ENCODE data around the gene SIX3.

DNA sequence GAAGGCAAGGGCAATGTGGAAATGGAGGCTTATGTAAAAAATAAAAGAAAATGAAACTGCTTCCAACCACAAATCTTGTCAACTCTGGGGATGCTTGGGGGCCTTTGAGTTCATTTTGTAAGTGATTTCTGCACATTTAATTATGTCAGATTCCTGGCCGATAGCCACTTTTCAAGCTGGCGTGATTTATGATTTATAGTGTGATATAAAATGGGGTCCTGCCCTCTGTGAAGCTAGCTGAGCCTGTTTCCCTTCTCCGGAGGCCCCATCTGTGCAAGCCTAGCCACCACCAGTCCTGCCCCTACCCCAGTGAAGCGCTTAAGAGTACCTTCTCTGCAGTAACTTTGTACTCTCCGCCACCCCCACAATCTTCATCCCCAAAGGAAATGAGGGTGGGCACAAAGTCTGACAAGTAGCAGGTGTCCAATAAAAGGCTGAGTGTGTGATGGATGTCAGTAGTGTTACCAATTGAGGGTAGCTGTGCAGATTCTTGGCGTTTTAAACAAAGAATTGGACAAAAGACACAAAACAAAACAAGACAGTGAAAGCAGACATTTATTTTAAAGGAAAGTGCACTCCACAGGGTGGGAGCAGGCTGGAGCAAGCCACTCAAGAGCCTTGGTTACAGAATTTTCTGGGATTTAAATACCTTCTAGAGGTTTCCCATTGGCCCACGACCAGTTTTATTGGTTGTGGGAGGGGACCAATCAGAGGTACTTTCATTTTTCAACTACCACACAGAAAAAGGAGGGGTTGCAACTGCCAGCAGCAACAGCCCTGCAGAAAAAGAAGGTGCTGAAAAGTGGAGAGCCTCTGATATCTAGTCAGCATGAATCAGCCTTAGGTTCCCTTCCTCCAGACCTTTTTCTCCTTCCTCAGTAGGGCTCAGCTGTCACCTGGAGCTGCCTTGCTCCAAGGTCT lies 39.0 kb upstream of the SIX3 start:
- TF ChIP-seq MAZ (IDR thresholded peaks at IDR 0.05; ENCODE audit: borderline replicate concordance, low read depth, low read length) (no peak), EP300 (IDR thresholded peaks at IDR 0.05) (no peak), RFX5 (IDR thresholded peaks at IDR 0.05) (no peak), KDM1A (IDR thresholded peaks at IDR 0.05; ENCODE audit: low read depth) (no peak), FOSL2 (IDR thresholded peaks at IDR 0.05) (no peak), FOSL2 (CRISPR knock-in tag; IDR thresholded peaks at IDR 0.05) (no peak)
- TF ChIP-seq, protein P1, sequence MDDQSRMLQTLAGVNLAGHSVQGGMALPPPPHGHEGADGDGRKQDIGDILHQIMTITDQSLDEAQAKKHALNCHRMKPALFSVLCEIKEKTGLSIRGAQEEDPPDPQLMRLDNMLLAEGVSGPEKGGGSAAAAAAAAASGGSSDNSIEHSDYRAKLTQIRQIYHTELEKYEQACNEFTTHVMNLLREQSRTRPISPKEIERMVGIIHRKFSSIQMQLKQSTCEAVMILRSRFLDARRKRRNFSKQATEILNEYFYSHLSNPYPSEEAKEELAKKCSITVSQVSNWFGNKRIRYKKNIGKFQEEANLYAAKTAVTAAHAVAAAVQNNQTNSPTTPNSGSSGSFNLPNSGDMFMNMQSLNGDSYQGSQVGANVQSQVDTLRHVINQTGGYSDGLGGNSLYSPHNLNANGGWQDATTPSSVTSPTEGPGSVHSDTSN (IDR thresholded peaks at IDR 0.05) = no peak
- TF ChIP-seq, protein P2, sequence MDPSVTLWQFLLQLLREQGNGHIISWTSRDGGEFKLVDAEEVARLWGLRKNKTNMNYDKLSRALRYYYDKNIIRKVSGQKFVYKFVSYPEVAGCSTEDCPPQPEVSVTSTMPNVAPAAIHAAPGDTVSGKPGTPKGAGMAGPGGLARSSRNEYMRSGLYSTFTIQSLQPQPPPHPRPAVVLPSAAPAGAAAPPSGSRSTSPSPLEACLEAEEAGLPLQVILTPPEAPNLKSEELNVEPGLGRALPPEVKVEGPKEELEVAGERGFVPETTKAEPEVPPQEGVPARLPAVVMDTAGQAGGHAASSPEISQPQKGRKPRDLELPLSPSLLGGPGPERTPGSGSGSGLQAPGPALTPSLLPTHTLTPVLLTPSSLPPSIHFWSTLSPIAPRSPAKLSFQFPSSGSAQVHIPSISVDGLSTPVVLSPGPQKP (IDR thresholded peaks at IDR 0.05; ENCODE audit: low read depth, low read length) = no peak
- TF ChIP-seq, protein P3, sequence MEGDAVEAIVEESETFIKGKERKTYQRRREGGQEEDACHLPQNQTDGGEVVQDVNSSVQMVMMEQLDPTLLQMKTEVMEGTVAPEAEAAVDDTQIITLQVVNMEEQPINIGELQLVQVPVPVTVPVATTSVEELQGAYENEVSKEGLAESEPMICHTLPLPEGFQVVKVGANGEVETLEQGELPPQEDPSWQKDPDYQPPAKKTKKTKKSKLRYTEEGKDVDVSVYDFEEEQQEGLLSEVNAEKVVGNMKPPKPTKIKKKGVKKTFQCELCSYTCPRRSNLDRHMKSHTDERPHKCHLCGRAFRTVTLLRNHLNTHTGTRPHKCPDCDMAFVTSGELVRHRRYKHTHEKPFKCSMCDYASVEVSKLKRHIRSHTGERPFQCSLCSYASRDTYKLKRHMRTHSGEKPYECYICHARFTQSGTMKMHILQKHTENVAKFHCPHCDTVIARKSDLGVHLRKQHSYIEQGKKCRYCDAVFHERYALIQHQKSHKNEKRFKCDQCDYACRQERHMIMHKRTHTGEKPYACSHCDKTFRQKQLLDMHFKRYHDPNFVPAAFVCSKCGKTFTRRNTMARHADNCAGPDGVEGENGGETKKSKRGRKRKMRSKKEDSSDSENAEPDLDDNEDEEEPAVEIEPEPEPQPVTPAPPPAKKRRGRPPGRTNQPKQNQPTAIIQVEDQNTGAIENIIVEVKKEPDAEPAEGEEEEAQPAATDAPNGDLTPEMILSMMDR (IDR thresholded peaks at IDR 0.05) = no peak
- TF ChIP-seq, protein P4, sequence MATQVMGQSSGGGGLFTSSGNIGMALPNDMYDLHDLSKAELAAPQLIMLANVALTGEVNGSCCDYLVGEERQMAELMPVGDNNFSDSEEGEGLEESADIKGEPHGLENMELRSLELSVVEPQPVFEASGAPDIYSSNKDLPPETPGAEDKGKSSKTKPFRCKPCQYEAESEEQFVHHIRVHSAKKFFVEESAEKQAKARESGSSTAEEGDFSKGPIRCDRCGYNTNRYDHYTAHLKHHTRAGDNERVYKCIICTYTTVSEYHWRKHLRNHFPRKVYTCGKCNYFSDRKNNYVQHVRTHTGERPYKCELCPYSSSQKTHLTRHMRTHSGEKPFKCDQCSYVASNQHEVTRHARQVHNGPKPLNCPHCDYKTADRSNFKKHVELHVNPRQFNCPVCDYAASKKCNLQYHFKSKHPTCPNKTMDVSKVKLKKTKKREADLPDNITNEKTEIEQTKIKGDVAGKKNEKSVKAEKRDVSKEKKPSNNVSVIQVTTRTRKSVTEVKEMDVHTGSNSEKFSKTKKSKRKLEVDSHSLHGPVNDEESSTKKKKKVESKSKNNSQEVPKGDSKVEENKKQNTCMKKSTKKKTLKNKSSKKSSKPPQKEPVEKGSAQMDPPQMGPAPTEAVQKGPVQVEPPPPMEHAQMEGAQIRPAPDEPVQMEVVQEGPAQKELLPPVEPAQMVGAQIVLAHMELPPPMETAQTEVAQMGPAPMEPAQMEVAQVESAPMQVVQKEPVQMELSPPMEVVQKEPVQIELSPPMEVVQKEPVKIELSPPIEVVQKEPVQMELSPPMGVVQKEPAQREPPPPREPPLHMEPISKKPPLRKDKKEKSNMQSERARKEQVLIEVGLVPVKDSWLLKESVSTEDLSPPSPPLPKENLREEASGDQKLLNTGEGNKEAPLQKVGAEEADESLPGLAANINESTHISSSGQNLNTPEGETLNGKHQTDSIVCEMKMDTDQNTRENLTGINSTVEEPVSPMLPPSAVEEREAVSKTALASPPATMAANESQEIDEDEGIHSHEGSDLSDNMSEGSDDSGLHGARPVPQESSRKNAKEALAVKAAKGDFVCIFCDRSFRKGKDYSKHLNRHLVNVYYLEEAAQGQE (IDR thresholded peaks at IDR 0.05) = no peak
- TF ChIP-seq, protein P5, sequence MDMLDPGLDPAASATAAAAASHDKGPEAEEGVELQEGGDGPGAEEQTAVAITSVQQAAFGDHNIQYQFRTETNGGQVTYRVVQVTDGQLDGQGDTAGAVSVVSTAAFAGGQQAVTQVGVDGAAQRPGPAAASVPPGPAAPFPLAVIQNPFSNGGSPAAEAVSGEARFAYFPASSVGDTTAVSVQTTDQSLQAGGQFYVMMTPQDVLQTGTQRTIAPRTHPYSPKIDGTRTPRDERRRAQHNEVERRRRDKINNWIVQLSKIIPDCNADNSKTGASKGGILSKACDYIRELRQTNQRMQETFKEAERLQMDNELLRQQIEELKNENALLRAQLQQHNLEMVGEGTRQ (IDR thresholded peaks at IDR 0.05) = no peak
